HG03520 (cell line): Measurements from ENCODE around the gene LRCH1.

Source experiments
- ATAC-seq: cut with Tn5 transposase; IDR thresholded peaks from one replicate; pipeline ENCODE4 v1.9.1; 2021; ENCODE audit warnings: mild to moderate bottlenecking, moderate library complexity; ENCODE audit not compliant: unreplicated experiment

LRCH1 gene

GRCh38 chr13:46587807-46588418, 34.9 kb downstream of the LRCH1 start:
- ATAC-seq, result peak; percentile 62

- no peak for ATAC-seq
These were observed 39.4 kb downstream of the LRCH1 start for GRCh38 chr13:46592385-46592784.

- peak; percentile 58 for ATAC-seq
These were observed 40.4 kb downstream of the LRCH1 start for GRCh38 chr13:46593398-46593797.

GRCh38 chr13:46594374-46595078, 41.6 kb downstream of the LRCH1 start:
- ATAC-seq, result no peak

- ATAC-seq, result no peak
These were observed 42.3 kb downstream of the LRCH1 start for GRCh38 chr13:46595136-46595884.

- ATAC-seq, result no peak
These were observed 42.9 kb downstream of the LRCH1 start for GRCh38 chr13:46595885-46596275.

- no peak for ATAC-seq
These were observed 43.5 kb downstream of the LRCH1 start for GRCh38 chr13:46596466-46596865.

- ATAC-seq, result peak; percentile 15
These were observed 45.3 kb downstream of the LRCH1 start for GRCh38 chr13:46598140-46598819.

GRCh38 chr13:46598820-46599180, 45.8 kb downstream of the LRCH1 start:
- ATAC-seq, result peak; percentile 44

GRCh38 chr13:46600943-46601311, 48.0 kb downstream of the LRCH1 start:
- ATAC-seq, result no peak

- no peak for ATAC-seq
These were observed 49.6 kb downstream of the LRCH1 start for GRCh38 chr13:46602531-46602930.

- ATAC-seq, result no peak
These were observed 50.2 kb downstream of the LRCH1 start for GRCh38 chr13:46603165-46603603.

GRCh38 chr13:46604226-46604990, 51.4 kb downstream of the LRCH1 start:
- no peak for ATAC-seq

- ATAC-seq, result no peak
These were observed 52.3 kb downstream of the LRCH1 start for GRCh38 chr13:46605076-46605824.

- ATAC-seq, result peak; percentile 47
These were observed 53.0 kb downstream of the LRCH1 start for GRCh38 chr13:46605825-46606554.

- no peak for ATAC-seq
These were observed 54.0 kb downstream of the LRCH1 start for GRCh38 chr13:46606970-46607369.

- no peak for ATAC-seq
These were observed 55.0 kb downstream of the LRCH1 start for GRCh38 chr13:46607768-46608564.

- ATAC-seq, result no peak
These were observed 56.1 kb downstream of the LRCH1 start for GRCh38 chr13:46609052-46609451.

- ATAC-seq, result no peak
These were observed 56.8 kb downstream of the LRCH1 start for GRCh38 chr13:46609726-46610125.
